ENCODE data around the gene PPIL4.

Gene PPIL4, protein sequence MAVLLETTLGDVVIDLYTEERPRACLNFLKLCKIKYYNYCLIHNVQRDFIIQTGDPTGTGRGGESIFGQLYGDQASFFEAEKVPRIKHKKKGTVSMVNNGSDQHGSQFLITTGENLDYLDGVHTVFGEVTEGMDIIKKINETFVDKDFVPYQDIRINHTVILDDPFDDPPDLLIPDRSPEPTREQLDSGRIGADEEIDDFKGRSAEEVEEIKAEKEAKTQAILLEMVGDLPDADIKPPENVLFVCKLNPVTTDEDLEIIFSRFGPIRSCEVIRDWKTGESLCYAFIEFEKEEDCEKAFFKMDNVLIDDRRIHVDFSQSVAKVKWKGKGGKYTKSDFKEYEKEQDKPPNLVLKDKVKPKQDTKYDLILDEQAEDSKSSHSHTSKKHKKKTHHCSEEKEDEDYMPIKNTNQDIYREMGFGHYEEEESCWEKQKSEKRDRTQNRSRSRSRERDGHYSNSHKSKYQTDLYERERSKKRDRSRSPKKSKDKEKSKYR

DNA sequence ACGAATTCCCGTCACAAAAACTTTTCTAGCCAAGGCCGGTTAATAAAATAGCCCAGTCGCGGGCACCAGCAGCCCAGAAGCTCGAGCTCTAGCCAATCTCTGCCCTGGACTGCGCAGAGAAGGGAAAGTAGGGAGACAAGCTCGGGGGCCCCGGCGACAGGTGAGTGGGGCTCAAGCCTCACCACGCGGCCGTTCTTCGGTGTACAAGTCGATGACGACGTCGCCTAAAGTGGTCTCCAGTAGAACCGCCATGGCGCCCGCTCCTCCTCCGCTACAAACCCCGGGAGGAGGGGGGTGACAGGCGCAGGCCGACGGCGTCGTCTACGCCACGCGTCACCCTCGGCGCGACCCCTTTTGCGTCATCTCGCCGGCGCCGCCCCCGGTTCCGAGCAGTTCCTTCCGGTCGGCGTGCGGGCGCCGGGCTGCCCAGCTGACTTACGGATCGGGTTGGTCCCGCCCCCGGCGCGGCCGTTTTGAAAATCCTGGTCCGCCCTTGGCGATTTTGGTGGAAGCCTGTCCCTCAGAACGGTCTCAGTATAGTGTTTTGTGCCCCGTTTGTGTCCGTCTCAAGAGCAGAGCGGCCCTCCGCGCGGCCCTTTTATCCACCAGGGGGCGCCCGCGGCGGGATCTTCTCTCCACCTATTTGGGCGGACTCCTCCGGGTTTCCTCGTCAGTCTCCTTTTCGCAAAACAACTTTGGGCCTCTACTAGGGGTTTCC, at the start of gene PPIL4:
TSS of gene PPIL4 (minus strand) at position 290 of the 718 bp plus-strand sequence. CDS start at position 252, 38 bp downstream.
- peak; percentile 91 for DNase-seq (ENCODE audit: low read depth)

DNA sequence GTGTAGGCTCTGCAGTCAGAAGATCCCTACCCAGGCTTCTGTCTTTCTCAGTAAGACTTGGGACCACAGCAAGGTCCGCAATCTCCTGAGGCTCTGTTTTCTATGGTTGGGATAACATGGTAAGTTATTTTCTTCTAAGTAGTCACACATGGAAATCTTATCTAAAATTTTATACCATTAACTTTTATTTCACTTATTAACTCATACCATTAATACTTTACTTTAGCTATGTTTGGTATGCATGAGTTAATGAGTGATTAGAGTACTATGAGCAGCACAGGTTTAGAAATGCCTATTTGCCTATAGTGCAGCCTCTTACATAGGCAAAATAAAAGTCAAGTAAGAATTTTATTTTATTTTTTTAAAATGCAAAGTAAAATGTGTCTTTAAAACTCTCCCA, 47.6 kb upstream of the PPIL4 start:
- DNase-seq (ENCODE audit: low read depth), result no peak

DNA sequence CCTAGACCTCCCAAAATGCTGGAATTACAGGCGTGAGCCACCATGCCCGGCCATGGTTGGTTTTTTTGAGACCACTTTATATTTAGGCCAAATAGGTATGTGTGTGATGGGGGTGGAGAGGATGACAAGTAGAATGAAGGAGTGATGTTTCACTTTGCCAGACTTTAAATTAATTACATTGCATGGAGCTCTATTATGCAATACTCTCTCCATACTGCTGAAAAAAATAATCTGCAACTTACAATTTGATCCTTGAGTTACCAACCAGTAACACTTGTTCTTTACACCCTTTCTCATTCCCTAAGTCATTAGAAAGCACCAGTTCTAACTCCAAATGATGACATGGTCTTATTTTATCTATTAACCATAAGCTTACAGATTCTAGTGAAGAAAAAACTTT, 47.1 kb upstream of the PPIL4 start:
- no peak for DNase-seq (ENCODE audit: low read depth)

DNA sequence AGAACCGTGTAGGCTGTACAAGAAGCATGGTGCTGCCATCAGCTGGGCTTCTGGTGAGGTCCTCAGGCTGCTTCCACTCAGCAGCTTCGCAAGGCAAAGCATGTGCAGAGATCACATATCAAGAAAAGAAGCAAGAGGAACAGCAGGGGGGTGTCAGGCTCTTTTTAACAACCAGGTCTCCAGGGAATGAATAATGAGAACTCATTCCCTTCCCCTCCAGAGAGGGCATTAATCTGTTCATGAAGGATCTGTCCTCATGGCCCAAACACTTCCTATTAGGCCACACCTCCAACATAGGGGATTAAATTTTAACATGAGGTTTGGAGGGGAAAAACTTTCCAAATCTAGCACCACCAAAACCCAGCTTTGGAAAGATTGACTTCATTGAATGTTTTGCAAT, 40.3 kb upstream of the PPIL4 start:
- DNase-seq (ENCODE audit: low read depth), result no peak

DNA sequence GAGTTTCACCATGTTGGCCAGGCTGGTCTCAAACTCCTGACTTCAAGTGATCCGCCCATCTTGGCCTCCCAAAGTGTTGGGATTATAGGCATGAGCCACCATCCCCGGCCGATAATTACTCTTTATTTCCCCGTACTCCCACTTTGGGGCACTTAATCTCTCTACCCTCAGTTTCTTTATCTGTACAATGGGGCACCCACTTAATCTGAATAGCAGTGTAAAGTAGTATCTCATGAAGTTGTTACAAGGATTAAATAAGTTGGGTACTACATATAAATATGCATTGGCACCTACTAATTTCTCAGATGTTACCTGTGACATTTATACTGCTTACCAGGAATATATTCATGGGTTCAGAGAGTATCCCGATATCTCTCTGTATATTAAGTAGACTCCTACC, 35.5 kb upstream of the PPIL4 start:
- DNase-seq (ENCODE audit: low read depth), result no peak

DNA sequence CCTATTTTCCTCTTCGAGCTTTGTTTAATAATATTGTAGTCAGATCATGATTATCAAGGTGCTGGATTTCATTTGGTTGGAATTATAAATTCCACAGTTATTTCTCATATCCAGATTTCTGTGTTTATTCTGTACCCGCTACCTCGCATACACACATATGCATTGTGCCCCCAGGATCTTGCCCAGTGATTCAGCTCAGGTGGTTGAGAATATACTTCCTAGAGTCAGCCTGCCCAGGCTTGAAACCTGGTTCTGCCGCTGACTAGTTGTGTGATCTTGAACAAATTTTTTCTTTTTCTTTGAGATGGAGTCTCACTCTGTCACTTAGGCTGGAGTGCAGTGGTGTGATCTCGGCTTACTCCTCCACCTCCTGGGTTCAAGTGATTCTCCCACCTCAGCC, 35.0 kb upstream of the PPIL4 start:
- DNase-seq (ENCODE audit: low read depth), result no peak

DNA sequence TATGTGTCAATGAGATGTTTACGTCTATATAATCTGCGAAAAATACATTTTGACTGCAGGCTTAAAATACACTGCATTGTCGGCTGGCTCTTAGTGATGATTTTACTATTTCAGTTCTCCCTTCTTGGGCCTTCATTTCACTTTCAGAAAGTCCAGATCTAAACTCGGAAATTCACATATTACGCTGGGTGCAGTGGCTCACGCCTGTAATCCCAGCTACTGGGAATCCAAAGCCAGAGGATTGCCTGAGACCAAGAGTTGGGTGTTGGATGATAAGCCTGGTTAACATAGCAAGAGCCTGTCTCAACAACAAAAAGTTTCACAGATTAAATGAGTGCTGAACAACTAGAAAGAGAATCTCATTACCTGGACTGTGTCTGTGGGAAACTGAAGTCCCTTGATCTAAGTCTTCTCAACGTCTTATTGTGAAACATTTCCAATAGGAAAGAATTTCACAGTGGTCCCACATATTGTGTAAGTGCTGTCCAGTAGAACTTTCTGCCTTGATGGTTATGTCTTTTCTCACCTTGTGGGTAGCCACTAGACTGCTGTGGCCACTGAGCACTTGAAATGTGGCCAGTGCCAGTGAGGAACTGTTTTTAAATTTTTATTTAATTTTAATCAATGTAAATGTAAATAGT, 22.2 kb upstream of the PPIL4 start:
- no peak for DNase-seq (ENCODE audit: low read depth)

DNA sequence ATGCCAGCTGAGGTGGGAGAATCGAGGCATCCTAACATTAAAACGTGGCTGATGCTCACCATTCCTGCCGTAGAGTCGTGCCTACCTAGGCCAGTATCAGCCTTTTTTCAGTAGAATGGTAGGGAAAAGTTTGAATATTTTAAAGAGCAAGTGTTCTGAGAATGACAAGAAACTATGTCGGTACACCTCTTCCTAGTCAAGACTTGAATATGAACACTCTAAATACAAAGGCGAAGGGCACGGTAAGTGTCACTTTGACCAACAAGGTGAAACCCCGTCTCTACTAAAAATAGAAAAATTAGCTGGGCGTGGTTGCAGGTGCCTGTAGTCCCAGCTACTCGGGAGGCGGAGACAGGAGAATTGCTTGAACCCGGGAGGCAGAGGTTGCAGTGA, 21.3 kb upstream of the PPIL4 start:
- DNase-seq (ENCODE audit: low read depth), result no peak

DNA sequence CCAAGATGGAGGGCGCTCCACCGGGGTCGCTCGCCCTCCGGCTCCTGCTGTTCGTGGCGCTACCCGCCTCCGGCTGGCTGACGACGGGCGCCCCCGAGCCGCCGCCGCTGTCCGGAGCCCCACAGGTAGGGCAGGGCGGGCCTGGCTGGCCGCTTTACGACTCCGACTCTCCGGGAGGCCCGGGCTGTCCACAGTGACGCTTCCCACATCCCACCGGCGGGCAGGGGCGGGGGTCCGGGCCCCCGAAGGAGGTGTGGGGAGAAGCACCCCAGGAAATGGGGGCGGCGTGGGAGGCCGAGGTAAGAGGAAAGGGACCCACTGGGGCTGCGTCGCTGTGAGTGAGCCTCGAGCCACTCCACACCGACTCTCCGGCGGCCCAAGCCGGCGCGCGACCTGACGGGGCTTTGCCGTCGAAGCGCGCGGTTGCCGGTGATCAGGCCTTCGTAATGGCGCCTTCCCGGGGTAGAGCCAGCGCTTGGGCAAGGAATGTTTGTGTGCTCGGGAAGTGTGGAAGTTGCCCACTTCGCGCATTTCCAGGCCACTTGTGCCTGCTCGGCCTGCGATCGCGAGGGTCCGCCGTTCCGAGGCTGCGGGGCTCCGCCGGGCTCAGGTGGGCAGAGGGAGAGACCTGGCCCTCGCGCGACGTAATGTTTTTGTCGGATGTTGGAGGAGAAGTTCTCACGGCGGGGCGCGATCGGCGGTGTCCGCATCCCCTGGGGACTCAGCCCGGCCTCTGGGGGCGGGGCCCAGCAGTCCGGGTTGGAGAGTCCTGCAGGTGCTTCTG, 20.8 kb upstream of the PPIL4 start:
- DNase-seq (ENCODE audit: low read depth), result no peak

DNA sequence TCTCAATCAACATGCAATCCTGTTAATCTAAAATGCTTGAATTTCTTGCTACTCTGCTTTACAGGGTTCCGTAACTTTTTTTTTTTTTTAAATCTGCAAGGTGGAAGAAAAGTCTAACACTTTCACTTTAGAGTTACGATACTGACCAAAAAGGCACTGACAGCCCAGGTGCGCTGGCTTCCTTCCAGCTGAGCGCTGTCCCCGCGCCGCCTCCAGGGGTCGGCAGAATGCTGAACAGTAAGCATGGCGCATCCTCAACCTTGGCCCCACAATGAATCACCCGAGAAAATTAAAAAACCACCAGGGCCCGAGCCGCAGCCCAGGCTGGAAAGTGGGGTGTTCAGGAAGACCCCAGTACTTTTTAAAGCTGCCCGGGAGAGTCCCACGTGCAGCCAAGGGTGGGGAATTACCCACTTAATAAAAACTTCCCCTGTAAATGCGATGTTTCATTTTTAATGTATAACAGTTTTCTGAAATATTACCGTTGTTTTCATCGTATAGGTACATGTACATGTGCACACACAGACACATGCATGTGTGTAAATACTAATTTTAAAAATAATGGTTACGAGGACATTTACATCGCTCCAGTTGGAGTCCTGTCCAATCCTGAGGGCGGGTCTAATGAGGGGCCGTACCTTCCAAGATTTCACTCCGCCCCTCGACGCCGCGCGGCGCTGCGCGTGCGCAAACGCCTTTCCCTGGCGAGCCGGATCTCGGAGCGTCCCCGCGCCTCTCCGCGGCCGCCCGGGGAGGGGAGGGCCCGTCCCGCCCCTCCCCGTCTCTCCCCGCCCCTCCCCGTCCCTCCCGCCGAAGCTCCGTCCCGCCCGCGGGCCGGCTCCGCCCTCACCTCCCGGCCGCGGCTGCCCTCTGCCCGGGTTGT, 19.9 kb upstream of the PPIL4 start, which contains the start of gene GINM1:
TSS of gene GINM1 (plus strand) at position 849 of the 883 bp plus-strand sequence. CDS start 40 bp downstream, outside the sequence.
- DNase-seq (ENCODE audit: low read depth), result peak; percentile 88

DNA sequence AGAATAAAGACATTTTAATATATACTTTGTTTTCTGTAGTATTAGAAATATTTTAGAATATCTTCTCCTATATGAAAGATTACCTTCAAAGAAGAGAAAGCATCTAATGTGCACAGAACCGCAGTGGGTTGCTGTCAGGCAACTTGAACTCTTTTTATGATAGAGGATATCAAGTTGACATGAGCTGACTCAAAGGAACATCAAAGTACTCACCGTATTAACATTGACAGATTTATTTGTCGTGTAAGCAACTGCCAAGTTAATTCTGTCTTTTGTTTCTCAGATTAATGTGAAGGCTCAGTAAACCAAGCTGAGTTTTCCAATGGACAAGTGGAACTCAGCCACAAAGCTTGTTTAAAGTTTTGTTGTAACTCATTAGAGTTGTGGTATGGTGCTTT, 18.1 kb upstream of the PPIL4 start:
- no peak for DNase-seq (ENCODE audit: low read depth)

DNA sequence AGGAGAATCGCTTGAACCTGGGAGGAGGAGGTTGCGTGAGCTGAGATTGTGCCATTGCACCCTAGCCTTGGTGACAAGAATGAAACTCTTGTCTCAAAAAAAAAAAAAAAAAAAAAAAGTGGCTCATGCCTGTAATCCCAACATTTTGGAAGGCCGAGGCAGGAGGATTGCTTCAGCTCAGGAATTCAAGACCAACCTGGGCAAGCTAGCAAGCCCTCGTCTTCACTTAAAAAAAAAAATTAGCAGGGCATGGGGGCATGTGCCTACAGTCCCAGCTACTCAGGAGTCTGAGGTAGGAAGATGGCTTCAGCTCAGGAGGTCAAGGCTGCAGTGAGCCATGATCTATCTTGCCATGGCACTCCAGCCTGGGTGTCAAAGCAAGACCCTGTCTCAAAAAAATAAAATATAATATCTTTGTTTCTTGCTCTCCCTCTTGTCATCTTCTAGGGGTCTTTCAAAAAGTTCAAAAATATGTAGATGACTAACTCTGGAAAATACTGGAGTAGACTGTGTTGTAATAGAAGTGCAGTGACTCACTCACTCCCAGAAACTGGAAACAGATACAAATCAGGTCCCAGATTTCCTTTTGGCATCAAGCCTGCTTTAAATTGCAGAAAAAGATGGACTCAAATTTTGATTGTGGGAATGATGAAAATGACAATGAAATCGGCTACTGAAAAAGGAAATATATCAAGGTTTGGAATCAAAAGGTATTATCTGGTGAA, 17.5 kb upstream of the PPIL4 start:
- peak; percentile 80 for DNase-seq (ENCODE audit: low read depth)

DNA sequence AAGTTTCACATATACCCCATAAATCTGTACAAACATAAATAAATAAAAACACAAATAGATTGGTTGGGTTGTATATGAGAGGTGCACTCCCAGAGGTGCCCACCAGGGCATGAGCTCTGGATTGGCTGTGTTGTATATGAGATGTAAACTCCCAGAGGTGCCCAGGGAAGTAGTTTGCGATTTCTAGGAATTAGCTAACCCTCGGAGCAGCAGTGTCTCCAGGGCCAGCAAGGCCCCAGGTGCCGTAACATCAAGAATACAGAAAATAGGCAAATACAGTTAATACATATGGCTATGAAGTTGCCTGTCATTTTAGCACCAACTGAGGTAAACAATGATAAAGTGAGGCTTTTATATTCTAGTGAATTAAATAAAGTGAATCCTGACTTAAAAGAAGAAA, 14.9 kb upstream of the PPIL4 start:
- DNase-seq (ENCODE audit: low read depth), result no peak

DNA sequence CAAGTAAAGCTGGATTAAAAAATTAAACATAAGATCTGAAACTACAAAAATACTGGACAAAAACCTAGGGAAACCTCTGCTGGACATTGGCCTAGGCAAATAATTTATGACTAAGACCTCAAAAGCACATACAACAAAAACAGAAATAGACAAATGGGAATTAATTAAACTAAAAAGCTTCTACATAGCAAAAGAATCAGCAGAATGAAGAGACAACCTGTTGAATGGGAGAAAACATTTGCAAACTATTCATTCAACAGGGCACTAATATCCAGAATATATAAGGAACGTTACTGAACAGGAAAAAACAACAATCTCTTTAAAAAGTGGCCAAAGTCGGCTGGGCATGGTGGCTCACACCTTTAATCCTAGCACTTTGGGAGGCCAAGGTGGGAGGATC, 13.5 kb upstream of the PPIL4 start:
- no peak for DNase-seq (ENCODE audit: low read depth)

DNA sequence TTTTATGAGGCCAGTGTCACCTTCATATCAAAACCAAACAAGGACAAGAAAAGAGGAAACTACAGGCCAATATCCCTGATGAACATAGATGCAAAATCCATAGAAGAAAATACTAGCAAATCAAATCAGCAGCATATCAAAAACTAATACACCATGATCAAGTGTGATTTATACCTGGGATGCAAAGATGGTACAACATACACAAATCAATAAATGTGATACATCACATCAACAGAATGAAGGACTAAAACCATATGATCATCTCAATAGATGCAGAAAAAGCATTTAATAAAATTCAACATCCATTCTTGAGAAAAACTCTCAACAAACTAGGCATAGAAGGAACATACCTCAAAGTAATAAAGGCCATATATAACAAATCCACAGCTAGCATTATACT, 12.2 kb upstream of the PPIL4 start:
- DNase-seq (ENCODE audit: low read depth), result no peak

DNA sequence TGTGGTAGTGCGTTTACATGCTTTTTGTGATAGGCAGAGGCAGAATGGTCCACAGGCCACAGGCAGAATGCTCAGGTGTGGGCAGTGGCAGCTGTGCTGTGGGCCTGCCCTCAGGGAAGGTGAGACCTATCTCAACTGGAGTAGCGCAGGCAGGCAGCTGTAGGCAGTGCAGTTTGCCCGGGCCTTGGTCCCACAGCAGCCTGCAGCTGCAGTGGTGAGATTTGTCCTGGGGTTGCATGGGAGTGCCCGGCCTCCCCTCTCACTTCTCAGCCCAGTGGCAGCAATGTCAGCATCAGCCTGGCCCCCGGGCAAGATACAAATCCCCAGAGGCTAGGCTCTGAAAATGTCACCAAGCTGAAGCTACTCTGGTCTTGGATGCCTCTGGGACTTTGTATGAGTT, 6.1 kb upstream of the PPIL4 start:
- no peak for DNase-seq (ENCODE audit: low read depth)

DNA sequence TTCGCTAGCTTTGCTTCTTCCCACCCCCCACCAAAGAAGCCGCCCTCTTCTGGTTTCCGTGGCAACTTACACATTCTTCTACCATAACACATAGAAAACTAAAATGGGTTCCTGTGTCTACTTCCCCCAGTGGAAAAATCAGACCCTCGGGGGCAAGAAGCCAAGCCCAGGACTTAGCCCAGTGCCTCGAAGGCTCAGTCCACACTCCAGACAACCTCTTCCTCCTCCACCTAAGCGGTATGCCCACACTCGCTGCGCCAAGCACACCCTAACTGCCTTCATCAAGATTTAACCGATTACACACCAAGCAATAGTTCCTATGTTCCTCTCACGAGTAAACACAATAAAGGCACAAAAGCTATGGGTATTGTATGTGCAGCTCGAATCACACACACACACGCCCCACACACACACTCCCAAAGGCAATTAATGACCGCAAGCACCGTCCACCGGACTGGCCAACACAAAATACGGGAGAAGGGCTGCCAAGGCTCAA, 537 bp downstream of the PPIL4 start:
- peak; percentile 63 for DNase-seq (ENCODE audit: low read depth)

DNA sequence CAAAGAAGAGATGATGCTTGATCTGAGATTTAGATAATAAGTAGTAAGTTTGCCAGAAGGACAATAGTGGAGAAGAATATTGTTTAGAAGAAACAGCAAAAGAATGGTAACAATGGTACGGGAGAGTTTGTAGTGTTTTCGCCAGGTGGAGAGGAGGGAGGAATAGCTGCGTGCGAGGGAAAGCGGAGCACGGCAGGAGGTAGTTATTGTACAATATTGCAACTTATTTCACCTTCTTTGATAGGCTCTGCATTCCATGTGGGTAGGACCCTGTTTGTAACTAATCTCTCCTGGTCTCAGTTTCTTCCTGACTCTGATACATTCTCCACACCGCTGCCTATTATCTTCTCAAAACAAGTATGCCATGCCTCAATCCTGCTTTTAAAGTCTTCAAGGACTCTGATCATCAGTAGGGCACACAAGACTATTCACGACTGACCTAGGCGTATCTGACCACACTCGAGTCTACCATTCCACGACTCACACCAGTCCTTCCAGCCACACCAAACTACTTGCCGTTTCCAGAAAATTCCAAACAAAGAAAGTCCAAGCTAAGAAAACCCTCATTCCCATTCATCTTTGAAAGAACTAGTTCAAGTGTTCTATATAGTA, 1.1 kb downstream of the PPIL4 start:
- DNase-seq (ENCODE audit: low read depth), result no peak

DNA sequence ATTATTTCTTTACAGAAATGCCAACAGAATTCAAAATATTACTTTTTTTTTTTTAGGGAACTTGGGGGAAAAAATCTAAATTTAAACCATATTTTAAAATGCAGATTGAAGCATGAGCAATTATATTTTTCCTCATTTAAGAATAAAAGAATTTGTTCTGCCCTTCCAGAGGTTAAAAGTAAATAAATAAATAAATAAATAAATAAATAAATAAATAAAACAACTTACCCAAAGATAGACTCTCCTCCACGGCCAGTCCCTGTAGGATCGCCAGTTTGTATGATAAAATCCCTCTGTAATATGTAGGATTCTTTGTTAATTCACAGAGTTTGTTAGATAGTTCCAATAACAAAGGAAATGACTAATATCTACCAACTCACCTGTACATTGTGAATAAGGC, 4.7 kb downstream of the PPIL4 start:
- DNase-seq (ENCODE audit: low read depth), result no peak

DNA sequence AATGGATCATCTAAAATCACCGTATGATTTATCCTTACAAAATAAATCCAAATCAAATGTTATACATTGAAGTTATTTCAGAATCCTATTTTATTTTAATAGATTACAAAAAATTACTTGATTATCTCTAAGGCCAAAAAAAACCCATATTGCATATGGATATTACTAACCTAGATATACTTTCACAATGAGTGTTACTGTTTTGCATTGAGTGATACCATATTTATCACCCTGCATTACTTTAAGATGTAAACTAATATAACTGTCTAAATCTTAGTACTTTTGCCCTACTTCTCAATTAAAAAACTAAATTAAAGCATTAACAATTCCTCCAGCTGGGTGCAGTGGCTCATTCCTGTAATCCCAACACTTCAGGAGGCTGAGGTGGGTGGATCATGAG, 11.1 kb downstream of the PPIL4 start:
- DNase-seq (ENCODE audit: low read depth), result no peak
